HK-2 (cell line): ENCODE measurements around the gene TARP.

ENCODE experiments used
- DNase-seq: peaks from one replicate; pipeline ENCODE4 v3.0.0-alpha.2; 2018; ENCODE audit not compliant: unreplicated experiment

Gene TARP

GRCh38 chr7:38273286-38273995, at the start of gene TARP:
Gene TARP, minus strand, starts transcription at chr7:38273636.
- no peak for DNase-seq

GRCh38 chr7:38323156-38323555, 49.7 kb upstream of the TARP start:
- no peak for DNase-seq

- no peak for DNase-seq
Observed at GRCh38 chr7:38322461-38322860, 49.0 kb upstream of the TARP start.

- DNase-seq: no peak
Observed at GRCh38 chr7:38321967-38322366, 48.5 kb upstream of the TARP start.

GRCh38 chr7:38321515-38321944, 48.1 kb upstream of the TARP start:
- DNase-seq: no peak

GRCh38 chr7:38321050-38321449, 47.6 kb upstream of the TARP start:
- no peak for DNase-seq

GRCh38 chr7:38319873-38320272, 46.4 kb upstream of the TARP start:
- DNase-seq: no peak

GRCh38 chr7:38318803-38319416, 45.5 kb upstream of the TARP start:
- no peak for DNase-seq

GRCh38 chr7:38318241-38318640, 44.8 kb upstream of the TARP start:
- no peak for DNase-seq

GRCh38 chr7:38317515-38317914, 44.1 kb upstream of the TARP start:
- DNase-seq: no peak

GRCh38 chr7:38316733-38317360, 43.4 kb upstream of the TARP start:
- DNase-seq: no peak

- no peak for DNase-seq
Observed at GRCh38 chr7:38315410-38315809, 42.0 kb upstream of the TARP start.

GRCh38 chr7:38312821-38313220, 39.4 kb upstream of the TARP start:
- DNase-seq: no peak

- DNase-seq: peak; percentile 69
Observed at GRCh38 chr7:38311329-38311937, 38.0 kb upstream of the TARP start.

- no peak for DNase-seq
Observed at GRCh38 chr7:38310591-38311101, 37.2 kb upstream of the TARP start.

- no peak for DNase-seq
Observed at GRCh38 chr7:38309555-38309954, 36.1 kb upstream of the TARP start.

- DNase-seq: no peak
Observed at GRCh38 chr7:38308140-38308539, 34.7 kb upstream of the TARP start.

- DNase-seq: no peak
Observed at GRCh38 chr7:38307640-38308039, 34.2 kb upstream of the TARP start.

GRCh38 chr7:38306914-38307313, 33.5 kb upstream of the TARP start:
- DNase-seq: no peak

- no peak for DNase-seq
Observed at GRCh38 chr7:38306171-38306570, 32.7 kb upstream of the TARP start.

- no peak for DNase-seq
Observed at GRCh38 chr7:38303866-38304265, 30.4 kb upstream of the TARP start.

- DNase-seq: no peak
Observed at GRCh38 chr7:38300175-38300574, 26.7 kb upstream of the TARP start.
